ENCODE measurements around the gene L1CAM.
A peak's percentile ranks its signal among the peaks of the same experiment; 100 is the strongest.

L1CAM gene, protein sequence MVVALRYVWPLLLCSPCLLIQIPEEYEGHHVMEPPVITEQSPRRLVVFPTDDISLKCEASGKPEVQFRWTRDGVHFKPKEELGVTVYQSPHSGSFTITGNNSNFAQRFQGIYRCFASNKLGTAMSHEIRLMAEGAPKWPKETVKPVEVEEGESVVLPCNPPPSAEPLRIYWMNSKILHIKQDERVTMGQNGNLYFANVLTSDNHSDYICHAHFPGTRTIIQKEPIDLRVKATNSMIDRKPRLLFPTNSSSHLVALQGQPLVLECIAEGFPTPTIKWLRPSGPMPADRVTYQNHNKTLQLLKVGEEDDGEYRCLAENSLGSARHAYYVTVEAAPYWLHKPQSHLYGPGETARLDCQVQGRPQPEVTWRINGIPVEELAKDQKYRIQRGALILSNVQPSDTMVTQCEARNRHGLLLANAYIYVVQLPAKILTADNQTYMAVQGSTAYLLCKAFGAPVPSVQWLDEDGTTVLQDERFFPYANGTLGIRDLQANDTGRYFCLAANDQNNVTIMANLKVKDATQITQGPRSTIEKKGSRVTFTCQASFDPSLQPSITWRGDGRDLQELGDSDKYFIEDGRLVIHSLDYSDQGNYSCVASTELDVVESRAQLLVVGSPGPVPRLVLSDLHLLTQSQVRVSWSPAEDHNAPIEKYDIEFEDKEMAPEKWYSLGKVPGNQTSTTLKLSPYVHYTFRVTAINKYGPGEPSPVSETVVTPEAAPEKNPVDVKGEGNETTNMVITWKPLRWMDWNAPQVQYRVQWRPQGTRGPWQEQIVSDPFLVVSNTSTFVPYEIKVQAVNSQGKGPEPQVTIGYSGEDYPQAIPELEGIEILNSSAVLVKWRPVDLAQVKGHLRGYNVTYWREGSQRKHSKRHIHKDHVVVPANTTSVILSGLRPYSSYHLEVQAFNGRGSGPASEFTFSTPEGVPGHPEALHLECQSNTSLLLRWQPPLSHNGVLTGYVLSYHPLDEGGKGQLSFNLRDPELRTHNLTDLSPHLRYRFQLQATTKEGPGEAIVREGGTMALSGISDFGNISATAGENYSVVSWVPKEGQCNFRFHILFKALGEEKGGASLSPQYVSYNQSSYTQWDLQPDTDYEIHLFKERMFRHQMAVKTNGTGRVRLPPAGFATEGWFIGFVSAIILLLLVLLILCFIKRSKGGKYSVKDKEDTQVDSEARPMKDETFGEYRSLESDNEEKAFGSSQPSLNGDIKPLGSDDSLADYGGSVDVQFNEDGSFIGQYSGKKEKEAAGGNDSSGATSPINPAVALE

DNA sequence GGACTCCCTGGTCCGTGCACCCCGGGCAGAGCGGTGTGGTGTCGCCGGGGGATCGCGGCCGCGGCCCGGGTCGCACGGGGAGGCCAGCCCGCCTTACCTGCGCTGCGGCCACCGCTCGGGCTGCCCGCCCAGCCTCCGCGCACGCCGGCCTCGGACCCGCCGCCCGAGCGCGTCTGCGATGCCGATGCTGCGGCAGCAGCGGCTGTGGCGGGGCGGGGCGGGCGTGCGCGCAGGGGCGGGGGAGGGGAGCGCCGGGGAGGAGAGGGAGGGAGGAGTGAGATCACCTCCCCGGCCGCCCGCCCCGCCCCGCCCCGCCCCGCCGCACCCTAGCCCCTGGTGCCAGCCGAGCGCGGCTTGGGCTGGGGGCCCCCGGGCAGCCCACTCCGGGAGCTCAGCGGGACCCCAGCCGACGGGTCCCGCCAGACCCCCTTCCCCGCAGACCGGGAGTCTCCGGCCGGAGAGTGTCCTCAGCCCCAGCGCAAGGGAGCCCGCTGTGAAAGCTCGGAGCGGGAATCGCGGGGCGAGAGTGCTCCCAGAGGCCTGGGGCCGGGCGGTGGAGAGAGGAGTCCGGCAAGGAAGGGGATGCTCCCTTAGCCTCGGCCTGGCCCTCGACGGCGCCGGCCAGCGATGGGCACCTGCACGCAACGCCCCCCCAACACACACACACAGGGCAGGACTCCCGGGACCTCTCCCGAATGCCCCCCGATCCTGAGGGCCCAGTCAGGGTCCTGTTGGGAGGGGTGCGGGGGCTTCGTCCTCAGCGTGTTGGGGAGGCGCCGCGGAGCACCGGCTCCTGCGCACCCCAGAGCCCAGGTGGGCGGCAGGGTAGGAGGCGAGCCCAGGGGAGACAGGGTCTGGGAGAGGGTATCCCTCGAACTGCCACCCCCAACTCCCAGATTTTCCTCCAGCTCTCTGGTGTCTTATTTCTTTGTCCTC is at the start of gene L1CAM:
Gene L1CAM (minus strand): TSS at position 206 of the 936 bp plus-strand sequence. CDS start 10,337 bp downstream, outside the sequence.
- no peaks in the 10 kb centered on the region for H3K9me3 ChIP-seq (ENCODE audit: insufficient read depth, low read length)
- peaks cover 5% of the 10 kb centered on the region; the same call in 1 of the 2 replicates for H3K27me3 ChIP-seq (ENCODE audit: low read depth, low read length)
- H3K9ac ChIP-seq (ENCODE audit: low read length) = peak within 1 kb of the TSS; percentile 63
- peak within 1 kb of the TSS; percentile 79 for H3K4me3 ChIP-seq (ENCODE audit: low read length)
- peak within 1 kb of the TSS; percentile 81 for H3K4me2 ChIP-seq (ENCODE audit: low read length)
- H3K4me1 ChIP-seq (ENCODE audit: low read length) = peaks cover 65% of the 10 kb centered on the region
- no peak within 1 kb of the TSS for H3K27ac ChIP-seq (ENCODE audit: low read length)
- no peaks in the 10 kb centered on the region for H3K36me3 ChIP-seq (replicated peaks; ENCODE audit: low read depth, low read length)
- peaks cover 10% of the 10 kb centered on the region; the same call in 1 of the 2 replicates for H4K20me1 ChIP-seq (ENCODE audit: insufficient read depth, low read length)
- H3K79me2 ChIP-seq (ENCODE audit: low read length) = no peaks in the 10 kb centered on the region
- H2AFZ ChIP-seq (ENCODE audit: low read depth, low read length) = no peak within 1 kb of the TSS
- no peak for TF ChIP-seq CTCF (IDR thresholded peaks at IDR 0.05; ENCODE audit: low read depth, low read length)
- TF ChIP-seq EZH2phosphoT487 (IDR thresholded peaks at IDR 0.05; ENCODE audit: low read depth) = no peak

DNA sequence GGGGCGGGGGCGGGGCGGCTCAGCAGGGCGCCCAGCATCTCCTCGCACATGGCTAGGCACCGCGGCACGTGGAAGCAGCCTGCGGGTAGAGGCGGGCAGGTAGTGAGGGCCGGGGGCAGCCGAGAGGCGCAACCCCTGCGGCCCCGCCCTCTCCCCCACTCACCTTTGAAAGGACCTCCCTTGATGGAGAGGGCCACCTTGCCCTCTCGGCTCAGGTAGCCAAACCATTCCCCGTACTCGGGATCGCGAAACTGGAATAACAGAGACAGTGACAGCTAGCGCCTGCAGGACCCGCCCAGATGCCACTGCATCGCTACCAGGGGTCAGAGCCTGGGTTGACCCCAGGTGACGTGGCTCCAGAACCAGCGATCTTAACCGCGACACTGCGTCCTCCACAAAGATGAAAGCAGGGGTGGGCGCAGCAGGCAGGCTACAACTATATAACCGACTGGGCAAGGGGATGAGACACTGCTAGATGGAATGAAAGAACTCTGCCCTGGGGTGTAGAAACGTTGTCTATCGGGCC is 49.4 kb upstream of the L1CAM start:
- Histone ChIP-seq H3K79me2 (ENCODE audit: low read length) (peaks cover 37% of the 10 kb centered on the region), H3K27ac (ENCODE audit: low read length) (peak overlapping the region; percentile 30; the same call in 1 of the 2 replicates), H3K4me2 (ENCODE audit: low read length) (peak overlapping the region; percentile 99), H3K36me3 (replicated peaks; ENCODE audit: low read depth, low read length) (peaks cover 3% of the 10 kb centered on the region), H4K20me1 (ENCODE audit: insufficient read depth, low read length) (no peaks in the 10 kb centered on the region), H3K4me1 (ENCODE audit: low read length) (peaks cover 4% of the 10 kb centered on the region), H3K4me3 (ENCODE audit: low read length) (peak overlapping the region; percentile 91), H2AFZ (ENCODE audit: low read depth, low read length) (peak overlapping the region; percentile 65), H3K9me3 (ENCODE audit: insufficient read depth, low read length) (no peaks in the 10 kb centered on the region), H3K27me3 (ENCODE audit: low read depth, low read length) (no peaks in the 10 kb centered on the region), H3K9ac (ENCODE audit: low read length) (peak overlapping the region; percentile 64)
- no peak for TF ChIP-seq CTCF (IDR thresholded peaks at IDR 0.05; ENCODE audit: low read depth, low read length)
- no peak for TF ChIP-seq EZH2phosphoT487 (IDR thresholded peaks at IDR 0.05; ENCODE audit: low read depth)

GRCh38 chrX:153934762-153935325 is 48.9 kb upstream of the L1CAM start, which contains the start of gene NAA10:
Gene NAA10 (minus strand): TSS chrX:153935037. CDS start chrX:153934904, 133 bp downstream.
- peak within 1 kb of the TSS; percentile 65 for H2AFZ ChIP-seq (ENCODE audit: low read depth, low read length)
- peaks cover 4% of the 10 kb centered on the region for H3K4me1 ChIP-seq (ENCODE audit: low read length)
- no peaks in the 10 kb centered on the region for H3K27me3 ChIP-seq (ENCODE audit: low read depth, low read length)
- peak within 1 kb of the TSS; percentile 42 for H3K27ac ChIP-seq (ENCODE audit: low read length)
- H3K9ac ChIP-seq (ENCODE audit: low read length) = peak within 1 kb of the TSS; percentile 83
- no peak for TF ChIP-seq CTCF (IDR thresholded peaks at IDR 0.05; ENCODE audit: low read depth, low read length)
- no peak for TF ChIP-seq EZH2phosphoT487 (IDR thresholded peaks at IDR 0.05; ENCODE audit: low read depth)
- H3K9me3 ChIP-seq (ENCODE audit: insufficient read depth, low read length) = no peaks in the 10 kb centered on the region
- H3K4me2 ChIP-seq (ENCODE audit: low read length) = peak within 1 kb of the TSS; percentile 99
- H3K79me2 ChIP-seq (ENCODE audit: low read length) = peaks cover 37% of the 10 kb centered on the region
- peak within 1 kb of the TSS; percentile 96 for H3K4me3 ChIP-seq (ENCODE audit: low read length)
- peaks cover 3% of the 10 kb centered on the region for H3K36me3 ChIP-seq (replicated peaks; ENCODE audit: low read depth, low read length)
- no peaks in the 10 kb centered on the region for H4K20me1 ChIP-seq (ENCODE audit: insufficient read depth, low read length)
